GM10847 (cell line): ENCODE data around the gene TYK2.

Source experiments
- POLR2A ChIP-seq: IDR thresholded peaks from 2 replicates; pipeline ENCODE4 v1.6.1; 2011; ENCODE audit not compliant: insufficient read length; ENCODE audit errors: extremely low read depth

TYK2 gene

GRCh38 chr19:10356431-10356830 lies 23.9 kb downstream of the TYK2 start:
- no peak for TF ChIP-seq POLR2A

- no peak for TF ChIP-seq POLR2A
Measured at GRCh38 chr19:10353793-10354391, 26.5 kb downstream of the TYK2 start.

DNA sequence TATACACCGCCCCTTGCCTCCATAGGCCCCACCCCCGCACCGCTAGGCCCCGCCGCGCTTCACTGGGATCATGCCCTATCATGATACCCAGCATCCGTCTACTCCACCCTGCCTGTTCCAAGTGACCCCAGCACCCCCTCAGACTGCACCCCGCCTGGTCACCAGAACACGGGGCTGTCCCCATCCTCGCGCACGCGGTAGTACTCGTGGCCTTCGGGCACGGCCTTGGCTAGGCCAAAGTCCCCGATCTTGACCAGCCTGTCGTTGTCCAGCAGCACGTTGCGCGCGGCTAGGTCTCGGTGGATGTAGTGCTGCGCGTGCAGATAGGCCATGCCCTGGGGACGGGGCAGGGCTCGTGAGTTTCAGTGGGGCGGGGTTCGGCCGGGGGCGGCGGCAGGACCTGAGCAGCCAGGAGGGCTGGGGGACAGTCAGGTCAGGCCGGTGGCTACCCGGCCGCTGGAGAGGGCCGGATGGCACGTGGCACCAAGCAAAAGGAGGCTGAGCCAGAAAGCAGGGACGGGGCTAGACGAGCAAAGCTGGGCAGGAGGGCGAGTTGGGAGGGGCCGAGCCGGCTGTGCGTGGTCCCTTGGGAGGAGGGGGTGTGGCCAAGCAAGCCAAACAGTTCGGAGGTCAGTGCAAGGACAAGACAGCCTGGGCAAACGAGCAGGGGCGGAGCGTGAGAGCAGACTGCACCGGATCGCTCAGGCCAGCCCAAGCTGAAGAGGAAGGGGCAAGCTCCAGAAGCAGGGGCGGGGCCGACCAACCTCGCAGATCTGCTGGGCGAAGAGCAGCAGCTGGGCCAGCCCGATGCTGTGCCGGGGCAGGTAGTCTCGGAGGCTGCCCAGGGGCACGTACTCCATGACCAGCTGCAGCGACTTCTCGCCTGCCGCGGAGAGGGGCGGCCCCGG lies 27.4 kb downstream of the TYK2 start:
- TF ChIP-seq POLR2A = no peak

- no peak for TF ChIP-seq POLR2A
Measured at GRCh38 chr19:10346509-10346908, 33.9 kb downstream of the TYK2 start.

- TF ChIP-seq POLR2A = no peak
Measured at GRCh38 chr19:10344780-10345179, 35.6 kb downstream of the TYK2 start.

DNA sequence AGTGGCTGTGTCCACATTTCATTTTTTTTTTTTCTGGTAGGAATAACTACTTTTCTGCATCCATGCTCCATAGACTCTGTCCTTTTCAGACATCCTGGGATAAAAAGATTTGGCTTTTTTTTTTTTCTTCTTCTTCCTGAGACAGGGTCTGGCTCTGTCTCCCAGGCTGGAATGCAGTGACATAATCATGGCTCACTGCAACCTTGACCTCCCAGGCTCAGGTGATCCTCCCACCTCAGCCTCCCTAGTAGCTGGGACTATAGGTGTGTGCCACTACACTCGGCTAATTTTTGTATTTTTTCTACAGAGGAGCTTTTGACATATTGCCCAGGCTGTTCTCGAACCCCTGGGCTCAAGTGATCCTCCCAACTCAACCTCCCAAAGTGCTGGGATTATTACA lies 36.9 kb downstream of the TYK2 start:
- TF ChIP-seq POLR2A = no peak

- no peak for TF ChIP-seq POLR2A
Measured at GRCh38 chr19:10339977-10340376, 40.4 kb downstream of the TYK2 start.

- peak; percentile 82 for TF ChIP-seq POLR2A
Measured at GRCh38 chr19:10339380-10339960, 40.9 kb downstream of the TYK2 start, which contains the start of gene ICAM3. Gene ICAM3 (minus strand): TSS chr19:10339624. CDS start chr19:10339614, 10 bp downstream.

- no peak for TF ChIP-seq POLR2A
Measured at GRCh38 chr19:10338940-10339339, 41.4 kb downstream of the TYK2 start.

DNA sequence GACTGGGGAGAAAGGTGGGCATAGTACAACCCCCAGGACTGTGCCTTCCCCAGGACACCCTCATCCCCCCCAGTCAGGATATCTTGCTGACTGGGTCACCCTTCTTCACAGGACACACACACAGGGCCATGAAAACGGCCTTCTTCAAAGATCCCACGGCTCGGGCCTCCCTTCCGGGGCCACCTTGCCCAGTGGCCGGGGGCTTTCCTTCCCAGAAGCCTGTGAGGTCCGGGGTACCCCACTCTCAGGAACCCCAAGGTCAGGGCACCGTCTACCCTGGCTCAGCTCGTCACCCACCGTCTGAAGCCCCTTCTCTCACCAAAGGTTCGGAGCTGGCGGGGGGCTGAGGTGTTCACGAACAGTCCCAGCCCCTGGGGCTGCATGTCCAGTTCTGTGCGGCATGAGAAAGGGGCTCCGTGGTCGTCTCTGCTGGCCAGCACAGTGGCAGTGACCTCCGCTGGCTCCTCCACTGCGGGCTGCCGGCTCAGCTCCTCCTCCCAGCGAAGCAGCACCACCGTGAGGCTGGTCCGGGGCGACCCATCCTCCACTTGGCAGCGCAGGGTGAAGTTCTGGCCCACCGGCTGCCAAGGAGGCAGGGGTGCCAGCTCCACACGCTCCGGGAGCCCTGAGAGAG lies 44.9 kb downstream of the TYK2 start:
- TF ChIP-seq POLR2A = no peak

DNA sequence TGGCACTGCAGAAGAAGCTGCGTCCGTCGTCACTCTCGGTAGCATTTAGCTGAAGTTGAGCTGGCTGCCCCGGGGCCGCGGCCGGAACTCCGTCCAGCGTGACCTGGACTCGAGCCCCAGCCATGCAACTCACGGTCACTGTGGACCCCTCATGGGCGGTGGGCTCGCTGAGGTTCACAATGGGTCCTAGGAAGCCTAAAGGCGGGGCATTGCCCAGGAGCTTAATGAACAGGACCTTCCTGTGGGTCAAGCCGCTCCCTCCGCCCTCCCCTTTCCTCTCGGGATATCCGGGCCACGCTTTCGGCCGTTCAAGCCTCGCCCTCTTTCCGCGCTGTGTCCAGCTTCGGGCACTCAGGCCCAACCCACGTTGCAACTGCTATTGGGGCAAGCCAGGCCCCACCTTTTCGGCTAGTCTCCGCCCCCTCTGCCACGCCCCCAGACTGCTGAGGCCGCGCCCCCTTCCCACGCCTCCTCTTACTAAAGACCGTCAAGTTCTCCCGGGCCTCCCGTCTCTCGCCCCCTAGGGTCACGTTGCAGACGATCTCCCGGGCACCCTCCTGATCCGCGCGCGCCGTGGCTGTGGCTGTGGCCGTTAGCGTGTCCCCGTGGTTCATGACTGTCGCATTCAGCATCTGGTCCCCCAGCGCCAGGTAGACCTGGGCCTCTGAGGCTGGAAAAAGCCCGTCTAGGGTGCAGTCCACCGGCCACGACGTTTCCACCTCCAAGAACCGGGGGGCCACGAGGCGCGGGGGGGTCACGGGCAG lies 45.6 kb downstream of the TYK2 start:
- TF ChIP-seq POLR2A = no peak

DNA sequence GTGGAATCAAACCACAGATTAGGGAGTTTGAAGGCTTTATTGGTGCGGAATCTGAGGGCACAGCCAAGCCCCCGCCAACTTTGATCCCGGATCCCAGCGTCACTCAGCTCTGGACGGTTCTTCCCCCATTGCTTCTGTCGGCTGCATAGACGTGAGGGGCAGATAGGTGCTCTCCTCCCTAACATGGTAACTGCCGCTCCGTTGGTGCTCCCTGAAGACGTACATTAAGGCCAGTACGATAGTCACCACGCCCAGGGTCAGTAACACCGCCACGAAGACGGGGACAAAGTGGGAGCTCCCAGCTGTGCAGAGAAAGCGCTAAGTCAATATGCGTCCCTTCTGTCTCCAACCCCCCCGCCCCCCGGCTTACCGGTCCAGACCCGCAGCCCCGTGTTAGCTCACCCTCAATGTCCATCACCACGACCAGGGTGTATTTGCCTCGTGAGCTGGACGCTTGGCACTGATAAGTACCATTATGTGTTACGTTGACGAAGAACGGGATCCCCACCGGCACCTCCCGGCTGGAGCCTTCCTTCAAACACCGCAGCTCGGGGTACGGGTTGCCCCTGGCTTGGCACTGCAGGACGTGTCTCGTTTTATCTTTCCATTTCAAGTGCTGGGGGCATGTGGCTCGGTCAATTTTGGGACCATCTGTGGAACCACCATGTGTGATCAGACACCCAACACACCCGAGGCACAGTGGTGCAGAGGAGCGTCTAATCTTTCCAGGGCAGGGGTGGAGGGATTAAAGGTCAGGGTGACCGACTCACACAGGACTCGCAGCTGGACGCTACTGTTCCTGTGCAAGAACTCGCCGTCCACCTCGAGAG lies 46.4 kb downstream of the TYK2 start:
- TF ChIP-seq POLR2A = no peak

DNA sequence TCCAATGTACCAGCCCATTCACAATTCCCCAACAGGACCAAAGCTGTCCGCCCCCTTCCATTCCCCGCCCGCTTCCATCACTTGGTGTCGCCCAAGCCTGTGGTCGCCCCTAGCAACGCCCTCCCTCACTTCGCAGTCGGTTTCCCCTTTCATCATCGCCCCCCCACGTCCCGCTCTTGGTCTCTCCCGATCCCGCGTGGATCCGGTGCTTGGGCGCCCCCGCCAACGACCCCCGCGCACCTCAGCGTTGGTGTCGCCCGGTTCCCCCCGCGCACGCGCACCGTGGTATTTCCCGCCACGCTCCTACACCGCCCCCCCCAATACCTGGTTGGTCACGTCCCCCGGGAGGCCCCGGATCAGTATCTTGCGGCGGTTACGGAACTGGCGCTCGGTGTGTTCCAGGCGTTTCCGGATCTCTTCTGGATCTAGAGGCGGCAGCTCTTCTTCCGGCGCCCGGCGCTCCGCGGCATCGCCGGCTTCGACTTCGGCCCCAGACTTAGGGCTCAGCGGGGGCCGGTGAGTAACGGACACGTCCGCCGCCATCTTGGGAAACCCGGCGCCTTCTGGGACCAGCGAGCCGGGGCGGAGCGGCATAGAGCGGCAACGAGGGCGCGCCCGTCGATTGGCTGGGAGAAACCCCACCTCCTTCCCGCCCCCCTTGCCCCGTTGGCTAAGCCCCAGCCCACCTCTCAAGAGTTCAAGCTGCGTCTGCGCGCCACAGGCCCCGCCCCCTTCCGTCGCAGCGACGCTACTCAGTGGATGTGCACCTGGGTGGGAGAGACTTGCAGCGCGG lies 47.2 kb downstream of the TYK2 start, which contains the start of gene RAVER1:
RAVER1 (minus strand) TSS at position 565 of the 793 bp plus-strand sequence; CDS start at position 543, 22 bp downstream.
- TF ChIP-seq POLR2A = peak; percentile 88
